Keratinocyte (primary cell): ENCODE results near the gene SAMD4B. TPM values are rescaled to one million over a fixed set of nuclear protein-coding genes. Genes with fewer than 3 reads are reported as not detected.

Source experiments
- DNase-seq: peaks from one replicate; pipeline ENCODE4 v3.0.0-alpha.2; 2011; ENCODE audit warnings: low read depth, missing footprints, low spot score
- FAIRE-seq: peaks from 2 replicates; lab custom pipeline; 2011; peaks lifted over from hg19 to GRCh38; lab: Jason Lieb, UNC
- H2AFZ ChIP-seq: 2 replicates; pipeline ENCODE4 v1.6.0; 2012; ENCODE audit warnings: low read length, control low read depth, inconsistent platforms; ENCODE audit not compliant: control insufficient read depth
- H3K27ac ChIP-seq: 2 replicates; pipeline ENCODE4 v1.5.1; 2011; ENCODE audit warnings: low read length; ENCODE audit not compliant: control insufficient read depth, insufficient read depth
- H3K27me3 ChIP-seq: 3 replicates; pipeline ENCODE4 v1.6.0; 2011; ENCODE audit warnings: low read length; ENCODE audit not compliant: control insufficient read depth, insufficient read depth; ENCODE audit errors: extremely low read depth
- H3K36me3 ChIP-seq, 2 experiments: 2 replicates in 1 of 2; 3 replicates in 1 of 2; pipeline ENCODE4 v1.5.1; 2011; ENCODE audit warnings: low read length in 2 of 2, mild to moderate bottlenecking in 1 of 2; ENCODE audit not compliant: control insufficient read depth in 2 of 2, insufficient read depth in 2 of 2; ENCODE audit errors: extremely low read depth in 1 of 2
- H3K4me1 ChIP-seq: 3 replicates; pipeline ENCODE4 v1.5.1; 2011; ENCODE audit warnings: low read length; ENCODE audit not compliant: control insufficient read depth, insufficient read depth; ENCODE audit errors: extremely low read depth
- H3K4me2 ChIP-seq: 3 replicates; pipeline ENCODE4 v1.6.0; 2011; ENCODE audit warnings: low read depth, low read length; ENCODE audit not compliant: control insufficient read depth, insufficient read depth; ENCODE audit errors: extremely low read depth
- H3K4me3 ChIP-seq, 3 experiments: fragments of 200-600 bp in 1 of 3; sonication (generic) in 1 of 3; 2 replicates in 2 of 3; 3 replicates in 1 of 3; pipeline ENCODE4 v1.5.1; 2011 to 2016; ENCODE audit warnings: low read length in 3 of 3, mild to moderate bottlenecking in 3 of 3, control low read depth in 2 of 3, inconsistent platforms in 1 of 3, low read depth in 1 of 3, mixed read lengths in 1 of 3, mixed run types in 1 of 3, moderate library complexity in 1 of 3; ENCODE audit not compliant: control insufficient read depth in 2 of 3, insufficient read depth in 2 of 3; ENCODE audit errors: extremely low read depth in 1 of 3
- H3K79me2 ChIP-seq: 2 replicates; pipeline ENCODE4 v1.6.0; 2012; ENCODE audit warnings: low read length; ENCODE audit not compliant: control insufficient read depth, insufficient read depth
- H3K9ac ChIP-seq: 3 replicates; pipeline ENCODE4 v1.6.0; 2011; ENCODE audit warnings: low read length; ENCODE audit not compliant: control insufficient read depth, insufficient read depth; ENCODE audit errors: extremely low read depth
- H3K9me1 ChIP-seq: 3 replicates; pipeline ENCODE4 v1.6.0; 2011; ENCODE audit warnings: low read length; ENCODE audit not compliant: control insufficient read depth, insufficient read depth; ENCODE audit errors: extremely low read depth
- H3K9me3 ChIP-seq: 2 replicates; pipeline ENCODE4 v1.5.1; 2012; ENCODE audit warnings: low read depth, low read length; ENCODE audit not compliant: control insufficient read depth
- H4K20me1 ChIP-seq: 3 replicates; pipeline ENCODE4 v1.6.0; 2011; ENCODE audit warnings: low read length; ENCODE audit not compliant: control insufficient read depth, insufficient read depth; ENCODE audit errors: extremely low read depth
- EZH2 ChIP-seq: IDR thresholded peaks from one replicate; pipeline ENCODE4 v1.6.1; 2012; ENCODE audit warnings: inconsistent platforms, mild to moderate bottlenecking, low read length, moderate library complexity
- dilution Hi-C: fragments of 300-500 bp; cut with MboI; formaldehyde crosslinking; loops from one replicate; pipeline ENCODE4 v1.7.0; 2020; ENCODE audit warnings: low sequenced_read_pairs; ENCODE audit not compliant: extremely low pct_ligation_motif_present
- polyA plus RNA-seq, 5 experiments: library from polyadenylated mRNA; depleted of rRNA in 3 of 5; stranded (reverse) in 3 of 5; stranded (forward) in 1 of 5; unstranded in 1 of 5; fragments of >200 nt; gene quantifications; 1 replicate in 1 of 5; 2 replicates in 3 of 5; 3 replicates in 1 of 5; pipeline versions ENCODE4 v1.2.1 to v1.2.3, GENCODE V29; 2011 to 2012; ENCODE audit warnings: missing spikeins in 2 of 5, low read depth in 1 of 5, low replicate concordance in 1 of 5
- TF ChIP-seq, protein P1 (sequence below), 3 experiments: IDR thresholded peaks in 1 of 3; conservative IDR thresholded peaks in 1 of 3; optimal IDR thresholded peaks in 1 of 3; 2 replicates in 2 of 3; 3 replicates in 1 of 3; pipeline versions ENCODE3 to v1.5.1; 2011; ENCODE audit warnings: low read length in 3 of 3, mild to moderate bottlenecking in 3 of 3, moderate library complexity in 2 of 3, control low read depth in 1 of 3, inconsistent platforms in 1 of 3; ENCODE audit not compliant: insufficient read depth in 2 of 3; ENCODE audit errors: extremely low read depth in 1 of 3

Gene SAMD4B
- polyA plus RNA-seq, 1 donor (not counting 4 experiments of a cell fraction or from before 2014, with no cell fraction given) = 20.9 TPM

DNA sequence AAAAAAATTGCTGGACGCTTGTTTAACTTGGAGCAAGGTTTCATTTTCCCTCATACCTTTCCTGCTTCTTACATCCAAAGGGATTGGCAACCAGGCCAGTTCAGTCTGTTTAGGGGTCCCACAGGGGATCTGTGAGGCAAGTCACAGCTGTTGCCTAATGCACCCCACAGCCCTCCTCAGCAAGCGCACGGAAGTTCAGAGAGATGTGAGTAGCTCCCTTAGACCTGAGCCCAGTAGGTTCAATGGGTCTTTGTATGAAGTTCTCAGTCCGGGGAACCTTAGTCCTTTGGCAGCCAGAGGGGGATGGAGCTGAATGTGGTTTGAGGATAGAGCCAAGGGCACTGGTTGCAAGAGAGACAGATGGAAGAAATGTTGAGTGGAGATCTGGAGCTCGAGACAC is 13.0 kb downstream of the SAMD4B start:
- Histone ChIP-seq H3K4me1 (no peaks in the 10 kb centered on the region), H3K4me3 (no peak overlapping the region), H3K27ac (no peak overlapping the region), H3K36me3 (peaks cover 28 to 43% of the 10 kb centered on the region in 2 experiments), H3K9me1 (no peaks in the 10 kb centered on the region), H2AFZ (no peak overlapping the region), H3K4me2 (no peak overlapping the region), H3K27me3 (no peaks in the 10 kb centered on the region), H3K9ac (no peak overlapping the region), H3K9me3 (no peaks in the 10 kb centered on the region), H3K79me2 (no peaks in the 10 kb centered on the region), H4K20me1 (no peaks in the 10 kb centered on the region)
- DNase-seq = no peak
- no peak for FAIRE-seq
- TF ChIP-seq, protein P1, sequence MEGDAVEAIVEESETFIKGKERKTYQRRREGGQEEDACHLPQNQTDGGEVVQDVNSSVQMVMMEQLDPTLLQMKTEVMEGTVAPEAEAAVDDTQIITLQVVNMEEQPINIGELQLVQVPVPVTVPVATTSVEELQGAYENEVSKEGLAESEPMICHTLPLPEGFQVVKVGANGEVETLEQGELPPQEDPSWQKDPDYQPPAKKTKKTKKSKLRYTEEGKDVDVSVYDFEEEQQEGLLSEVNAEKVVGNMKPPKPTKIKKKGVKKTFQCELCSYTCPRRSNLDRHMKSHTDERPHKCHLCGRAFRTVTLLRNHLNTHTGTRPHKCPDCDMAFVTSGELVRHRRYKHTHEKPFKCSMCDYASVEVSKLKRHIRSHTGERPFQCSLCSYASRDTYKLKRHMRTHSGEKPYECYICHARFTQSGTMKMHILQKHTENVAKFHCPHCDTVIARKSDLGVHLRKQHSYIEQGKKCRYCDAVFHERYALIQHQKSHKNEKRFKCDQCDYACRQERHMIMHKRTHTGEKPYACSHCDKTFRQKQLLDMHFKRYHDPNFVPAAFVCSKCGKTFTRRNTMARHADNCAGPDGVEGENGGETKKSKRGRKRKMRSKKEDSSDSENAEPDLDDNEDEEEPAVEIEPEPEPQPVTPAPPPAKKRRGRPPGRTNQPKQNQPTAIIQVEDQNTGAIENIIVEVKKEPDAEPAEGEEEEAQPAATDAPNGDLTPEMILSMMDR (optimal IDR thresholded peaks at IDR 0.05 in 1 of 3, IDR thresholded peaks at IDR 0.05 in 1 of 3, conservative IDR thresholded peaks at IDR 0.05 in 1 of 3; ENCODE audit: extremely low read depth in 1 of 3, insufficient read depth in 2 of 3, low read length in 3 of 3) = no peak
- no peak for TF ChIP-seq EZH2
- dilution Hi-C loops = no loop called here

DNA sequence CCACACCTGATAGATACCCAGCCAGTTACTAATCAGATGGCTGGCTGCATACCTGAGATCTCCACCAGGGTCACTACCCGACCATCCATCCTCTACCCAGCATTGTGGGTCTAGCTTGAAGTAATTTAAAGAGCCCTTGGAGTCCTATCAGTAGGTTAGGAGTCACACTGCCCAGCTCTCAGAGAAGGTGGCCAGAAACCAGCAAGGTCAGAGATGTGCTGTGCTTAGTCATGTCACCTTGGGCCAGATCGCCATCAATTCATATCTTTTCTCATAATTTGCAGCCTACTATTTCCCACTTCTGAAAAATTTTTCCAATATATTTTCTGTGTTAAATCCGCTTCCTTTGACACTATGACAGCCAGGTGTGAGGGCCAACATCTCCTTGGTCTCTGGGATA is 13.9 kb downstream of the SAMD4B start:
- no peak overlapping the region for H3K4me3 ChIP-seq
- no peak for FAIRE-seq
- no peak overlapping the region for H3K27ac ChIP-seq
- H3K9me3 ChIP-seq = no peaks in the 10 kb centered on the region
- H3K4me2 ChIP-seq = no peak overlapping the region
- H3K4me1 ChIP-seq = no peaks in the 10 kb centered on the region
- dilution Hi-C loops = no loop called here
- H3K79me2 ChIP-seq = no peaks in the 10 kb centered on the region
- H3K36me3 ChIP-seq = peaks cover 30 to 49% of the 10 kb centered on the region in 2 experiments
- H3K9ac ChIP-seq = no peak overlapping the region
- H2AFZ ChIP-seq = no peak overlapping the region
- TF ChIP-seq EZH2 = no peak
- TF ChIP-seq, protein P1 (optimal IDR thresholded peaks at IDR 0.05 in 1 of 3, IDR thresholded peaks at IDR 0.05 in 1 of 3, conservative IDR thresholded peaks at IDR 0.05 in 1 of 3; ENCODE audit: extremely low read depth in 1 of 3, insufficient read depth in 2 of 3, low read length in 3 of 3) = no peak
- H4K20me1 ChIP-seq = no peaks in the 10 kb centered on the region
- no peaks in the 10 kb centered on the region for H3K9me1 ChIP-seq
- DNase-seq = no peak
- no peaks in the 10 kb centered on the region for H3K27me3 ChIP-seq
